IPS-20b (cell line): ENCODE results near the gene MRC1.
"Not testable (repeated sequence)": the region's sequence is repeated elsewhere in the genome, so short reads cannot be mapped to it uniquely, and the experiment has no call there.

ENCODE experiments used
- H3K27ac ChIP-seq: one replicate; pipeline ENCODE4 v1.5.1; 2013; ENCODE audit warnings: low read length
- H3K27me3 ChIP-seq: 2 replicates; pipeline ENCODE4 v1.6.1; 2013; ENCODE audit warnings: mild to moderate bottlenecking, low read length, inconsistent platforms; ENCODE audit not compliant: insufficient read depth
- H3K36me3 ChIP-seq: 2 replicates; pipeline ENCODE4 v1.6.1; 2013; ENCODE audit warnings: low read depth, mild to moderate bottlenecking, inconsistent platforms, low read length, moderate library complexity; ENCODE audit not compliant: insufficient read depth
- H3K4me1 ChIP-seq: 2 replicates; pipeline ENCODE4 v1.6.1; 2013; ENCODE audit warnings: mild to moderate bottlenecking, control low read depth, inconsistent platforms, low read length, moderate library complexity; ENCODE audit not compliant: insufficient read depth
- H3K4me3 ChIP-seq: 2 replicates; pipeline ENCODE4 v1.5.1; 2013; ENCODE audit warnings: mild to moderate bottlenecking, low read length, inconsistent platforms
- H3K9ac ChIP-seq: 2 replicates; pipeline ENCODE4 v1.6.1; 2013; ENCODE audit warnings: low read depth, mild to moderate bottlenecking, inconsistent platforms, low read length, moderate library complexity
- H3K9me3 ChIP-seq: 2 replicates; pipeline ENCODE4 v1.6.1; 2013; ENCODE audit warnings: mild to moderate bottlenecking, low read depth, low read length, inconsistent platforms; ENCODE audit not compliant: insufficient read depth

MRC1 gene

GRCh38 chr10:17914169-17915045, 105.3 kb downstream of the MRC1 start:
- Histone ChIP-seq H3K4me3 (no peak overlapping the region), H3K9me3 (no peaks in the 10 kb centered on the region), H3K9ac (no peak overlapping the region), H3K27ac (no peak overlapping the region), H3K4me1 (no peaks in the 10 kb centered on the region), H3K36me3 (no peaks in the 10 kb centered on the region), H3K27me3 (no peaks in the 10 kb centered on the region)

GRCh38 chr10:17915181-17915580, 106.0 kb downstream of the MRC1 start:
- no peaks in the 10 kb centered on the region for H3K9me3 ChIP-seq
- H3K36me3 ChIP-seq: no peaks in the 10 kb centered on the region
- no peak overlapping the region for H3K9ac ChIP-seq
- no peak overlapping the region for H3K4me3 ChIP-seq
- H3K4me1 ChIP-seq: no peaks in the 10 kb centered on the region
- H3K27ac ChIP-seq: no peak overlapping the region
- H3K27me3 ChIP-seq: no peaks in the 10 kb centered on the region

- Histone ChIP-seq H3K9me3 (no peaks in the 10 kb centered on the region), H3K27me3 (no peaks in the 10 kb centered on the region), H3K4me1 (no peaks in the 10 kb centered on the region), H3K9ac (no peak overlapping the region), H3K36me3 (no peaks in the 10 kb centered on the region), H3K27ac (no peak overlapping the region), H3K4me3 (no peak overlapping the region)
Observed at GRCh38 chr10:17918187-17918903, 109.2 kb downstream of the MRC1 start.

- Histone ChIP-seq H3K4me1 (no peaks in the 10 kb centered on the region), H3K9ac (no peak overlapping the region), H3K27me3 (no peaks in the 10 kb centered on the region), H3K4me3 (no peak overlapping the region), H3K9me3 (no peaks in the 10 kb centered on the region), H3K36me3 (no peaks in the 10 kb centered on the region), H3K27ac (no peak overlapping the region)
Observed at GRCh38 chr10:17921378-17921777, 112.2 kb downstream of the MRC1 start.

- Histone ChIP-seq H3K9ac (no peak overlapping the region), H3K27ac (no peak overlapping the region), H3K36me3 (no peaks in the 10 kb centered on the region), H3K9me3 (no peaks in the 10 kb centered on the region), H3K4me3 (no peak overlapping the region), H3K27me3 (no peaks in the 10 kb centered on the region), H3K4me1 (no peaks in the 10 kb centered on the region)
Observed at GRCh38 chr10:17923728-17924127, 114.6 kb downstream of the MRC1 start.

- H3K4me3 ChIP-seq: no peak overlapping the region
- H3K27me3 ChIP-seq: no peaks in the 10 kb centered on the region
- no peaks in the 10 kb centered on the region for H3K9me3 ChIP-seq
Observed at GRCh38 chr10:17943033-17943745, 134.0 kb downstream of the MRC1 start.

GRCh38 chr10:17950269-17950668, 141.1 kb downstream of the MRC1 start:
- H3K36me3 ChIP-seq, H3K27me3 ChIP-seq, H3K27ac ChIP-seq, H3K9me3 ChIP-seq, H3K9ac ChIP-seq, H3K4me3 ChIP-seq, H3K4me1 ChIP-seq: not testable (repeated sequence)

More at GRCh38 chr10:17943033-17943745, 134.0 kb downstream of the MRC1 start:
- Histone ChIP-seq H3K36me3 (no peaks in the 10 kb centered on the region), H3K4me1 (no peaks in the 10 kb centered on the region), H3K9ac (no peak overlapping the region), H3K27ac (no peak overlapping the region)

- Histone ChIP-seq H3K4me1 (no peaks in the 10 kb centered on the region), H3K27ac (no peak overlapping the region), H3K27me3 (no peaks in the 10 kb centered on the region), H3K36me3 (no peaks in the 10 kb centered on the region), H3K4me3 (no peak overlapping the region), H3K9me3 (no peaks in the 10 kb centered on the region), H3K9ac (no peak overlapping the region)
Observed at GRCh38 chr10:17950726-17951125, 141.6 kb downstream of the MRC1 start.

- Histone ChIP-seq H3K4me3 (no peak within 1 kb of the TSS), H3K27ac (no peak within 1 kb of the TSS), H3K9ac (no peak within 1 kb of the TSS), H3K9me3 (no peaks in the 10 kb centered on the region), H3K27me3 (no peaks in the 10 kb centered on the region), H3K4me1 (no peaks in the 10 kb centered on the region), H3K36me3 (no peaks in the 10 kb centered on the region)
Observed at GRCh38 chr10:17951868-17952371, 142.8 kb downstream of the MRC1 start, which contains the start of gene SLC39A12. Gene SLC39A12 (plus strand): TSS chr10:17951918. CDS start chr10:17953277, 1,359 bp downstream.

- H3K36me3 ChIP-seq, H3K9ac ChIP-seq, H3K27ac ChIP-seq, H3K4me3 ChIP-seq, H3K9me3 ChIP-seq, H3K27me3 ChIP-seq, H3K4me1 ChIP-seq: not testable (repeated sequence)
Observed at GRCh38 chr10:17954372-17954771, 145.2 kb downstream of the MRC1 start.

GRCh38 chr10:17954861-17955260, 145.7 kb downstream of the MRC1 start:
- H3K36me3 ChIP-seq: no peaks in the 10 kb centered on the region
- no peak overlapping the region for H3K4me3 ChIP-seq
- no peaks in the 10 kb centered on the region; the same call in 1 of the 2 replicates for H3K9me3 ChIP-seq
- H3K27ac ChIP-seq: no peak overlapping the region
- H3K27me3 ChIP-seq: no peaks in the 10 kb centered on the region
- H3K9ac ChIP-seq: no peak overlapping the region
- no peaks in the 10 kb centered on the region for H3K4me1 ChIP-seq
